Activated T-helper 9 cell treated with anti-CD3 and anti-CD28 coated beads, Interleukin-2, amount 50 U/mL, for 16 hours (primary cell): ENCODE results near the gene CXorf49.
"Not testable (repeated sequence)": the region's sequence is repeated elsewhere in the genome, so short reads cannot be mapped to it uniquely, and the experiment has no call there.

ENCODE experiments used
- DNase-seq: peaks from one replicate; pipeline ENCODE4 v3.0.0-alpha.2; 2020; ENCODE audit warnings: low read depth

The CXorf49 gene

GRCh38 chrX:71718185-71718584 is at the start of gene CXorf49:
Gene CXorf49 (minus strand): TSS chrX:71718285. CDS start chrX:71718151, 134 bp downstream.
- not testable (repeated sequence) for DNase-seq

GRCh38 chrX:71767134-71767533 is 49.0 kb upstream of the CXorf49 start:
- not testable (repeated sequence) for DNase-seq

- not testable (repeated sequence) for DNase-seq
Measured at GRCh38 chrX:71765613-71766012, 47.5 kb upstream of the CXorf49 start.

GRCh38 chrX:71764832-71765231 is 46.7 kb upstream of the CXorf49 start:
- DNase-seq, result not testable (repeated sequence)

- not testable (repeated sequence) for DNase-seq
Measured at GRCh38 chrX:71763049-71763448, 45.0 kb upstream of the CXorf49 start, which contains the start of gene CXorf49B. Gene CXorf49B (plus strand): TSS chrX:71763349. CDS start chrX:71763424, 75 bp downstream.

GRCh38 chrX:71760688-71761281 is 42.7 kb upstream of the CXorf49 start:
- DNase-seq, result not testable (repeated sequence)

- not testable (repeated sequence) for DNase-seq
Measured at GRCh38 chrX:71720289-71720886, 2.3 kb upstream of the CXorf49 start.

GRCh38 chrX:71719195-71719594 is 1.1 kb upstream of the CXorf49 start:
- DNase-seq, result not testable (repeated sequence)

- not testable (repeated sequence) for DNase-seq
Measured at GRCh38 chrX:71716323-71716722, 1.8 kb downstream of the CXorf49 start.

GRCh38 chrX:71715551-71715950 is 2.5 kb downstream of the CXorf49 start:
- not testable (repeated sequence) for DNase-seq

- not testable (repeated sequence) for DNase-seq
Measured at GRCh38 chrX:71714064-71714463, 4.0 kb downstream of the CXorf49 start.

GRCh38 chrX:71702853-71703252 is 15.2 kb downstream of the CXorf49 start:
- not testable (repeated sequence) for DNase-seq

GRCh38 chrX:71699023-71699344 is 19.1 kb downstream of the CXorf49 start:
- not testable (repeated sequence) for DNase-seq

GRCh38 chrX:71698299-71699022 is 19.6 kb downstream of the CXorf49 start:
- DNase-seq, result not testable (repeated sequence)

- not testable (repeated sequence) for DNase-seq
Measured at GRCh38 chrX:71697466-71698298, 20.4 kb downstream of the CXorf49 start.

GRCh38 chrX:71696641-71697465 is 21.2 kb downstream of the CXorf49 start:
- DNase-seq, result not testable (repeated sequence)

GRCh38 chrX:71679575-71680207 is 38.4 kb downstream of the CXorf49 start:
- no peak for DNase-seq

- DNase-seq, result not testable (repeated sequence)
Measured at GRCh38 chrX:71677195-71677594, 40.9 kb downstream of the CXorf49 start.

- DNase-seq, result not testable (repeated sequence)
Measured at GRCh38 chrX:71676068-71676795, 41.9 kb downstream of the CXorf49 start.

GRCh38 chrX:71675636-71676035 is 42.4 kb downstream of the CXorf49 start:
- DNase-seq, result not testable (repeated sequence)
